T1000 (cell line): ENCODE measurements around the gene ASXL1.
"Not testable (repeated sequence)": the region's sequence is repeated elsewhere in the genome, so short reads cannot be mapped to it uniquely, and the experiment has no call there.

Experiments used
- DNase-seq: peaks from one replicate; lab custom pipeline; 2025; ENCODE audit warnings: mixed read lengths; lab: John Stamatoyannopoulos, UW

ASXL1 gene

DNA sequence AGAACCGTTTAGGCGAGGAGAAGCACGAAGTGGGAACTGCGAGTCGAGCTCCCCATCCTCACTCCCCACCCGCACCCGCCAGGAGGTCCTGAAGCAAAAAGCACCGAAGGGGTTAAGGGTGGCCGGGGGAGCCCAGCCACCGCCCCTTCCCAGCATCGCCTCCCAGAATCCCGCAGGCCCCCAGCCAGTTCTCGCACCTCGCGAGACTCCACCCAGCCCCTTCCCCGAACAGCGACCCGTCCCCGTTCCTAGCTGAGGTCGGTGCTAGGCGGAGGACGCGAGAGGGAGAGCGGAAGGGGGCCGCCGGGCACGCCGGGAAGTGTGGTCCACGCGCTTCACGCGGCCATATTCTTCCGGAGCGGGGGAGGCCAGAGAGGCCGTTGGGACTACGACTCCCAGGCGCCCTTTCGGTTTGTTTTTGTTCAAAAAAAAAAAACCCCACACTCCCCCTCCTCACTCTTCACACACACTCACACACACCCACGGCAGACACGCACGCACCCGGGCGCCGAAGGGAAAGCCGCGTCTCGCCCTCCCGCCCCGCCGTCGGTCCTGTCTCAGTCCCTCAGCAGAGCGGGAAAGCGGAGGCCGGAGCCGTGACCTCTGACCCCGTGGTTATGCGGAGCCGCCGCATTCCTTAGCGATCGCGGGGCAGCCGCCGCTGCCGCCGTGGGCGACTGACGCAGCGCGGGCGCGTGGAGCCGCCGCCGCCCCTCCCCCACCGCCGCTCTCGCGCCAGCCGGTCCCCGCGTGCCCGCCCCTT lies at the start of gene ASXL1:
Gene ASXL1 (plus strand): TSS at position 463 of the 763 bp plus-strand sequence. CDS start 445 bp downstream, outside the sequence.
- DNase-seq, result peak; percentile 84

DNA sequence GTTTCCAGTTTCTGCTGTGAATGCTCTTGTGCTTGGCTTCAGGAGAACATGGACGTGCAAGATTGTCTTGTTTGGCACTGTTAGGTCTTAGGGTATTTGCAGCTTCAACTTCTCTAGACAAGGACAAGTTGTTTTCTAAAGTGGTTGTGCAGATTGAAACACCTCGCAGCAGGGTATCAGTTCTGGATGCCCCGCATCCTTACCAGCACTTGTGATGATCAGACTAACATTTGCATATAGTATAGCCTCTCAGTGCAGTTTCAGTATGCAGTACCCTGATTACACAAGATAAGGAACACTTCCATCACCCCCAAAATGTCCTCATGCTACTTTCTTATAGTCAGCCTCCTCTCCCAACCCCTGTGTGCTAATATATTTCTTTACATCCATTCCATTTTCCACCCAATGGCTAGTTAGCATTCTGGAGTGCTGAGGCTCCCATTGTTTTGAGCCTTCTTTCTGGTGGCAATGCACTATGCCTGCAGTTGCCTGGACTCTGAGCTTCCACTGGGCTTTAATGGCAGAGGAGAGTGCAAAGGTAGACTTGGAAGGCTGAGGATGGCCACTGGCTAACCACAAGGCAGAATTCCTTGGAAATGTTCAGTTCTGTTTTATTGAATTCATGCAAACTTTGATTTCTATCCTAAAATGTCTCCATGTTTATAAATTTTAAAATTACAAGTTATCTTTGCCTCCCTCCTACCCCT lies 45.3 kb upstream of the ASXL1 start:
- no peak for DNase-seq

DNA sequence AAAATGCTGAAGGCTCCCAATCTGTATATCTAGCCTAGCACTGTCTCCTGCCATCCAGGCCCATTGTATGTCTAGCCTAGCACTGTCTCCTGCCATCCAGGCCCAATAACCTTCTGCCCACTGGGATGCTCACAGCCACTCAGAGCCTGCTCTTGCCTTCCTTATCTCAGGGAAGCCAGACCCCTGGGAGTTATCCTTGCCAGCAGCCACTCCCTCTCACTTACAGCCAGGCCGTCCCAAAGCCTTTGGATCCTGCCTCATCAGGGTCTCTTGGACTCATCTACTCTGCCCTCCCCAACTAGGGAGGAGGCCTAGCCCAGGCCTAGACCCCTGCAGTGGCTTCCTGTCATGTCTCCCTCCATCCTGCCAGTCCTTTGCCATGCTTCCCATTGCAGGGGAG lies 43.4 kb upstream of the ASXL1 start:
- no peak for DNase-seq

DNA sequence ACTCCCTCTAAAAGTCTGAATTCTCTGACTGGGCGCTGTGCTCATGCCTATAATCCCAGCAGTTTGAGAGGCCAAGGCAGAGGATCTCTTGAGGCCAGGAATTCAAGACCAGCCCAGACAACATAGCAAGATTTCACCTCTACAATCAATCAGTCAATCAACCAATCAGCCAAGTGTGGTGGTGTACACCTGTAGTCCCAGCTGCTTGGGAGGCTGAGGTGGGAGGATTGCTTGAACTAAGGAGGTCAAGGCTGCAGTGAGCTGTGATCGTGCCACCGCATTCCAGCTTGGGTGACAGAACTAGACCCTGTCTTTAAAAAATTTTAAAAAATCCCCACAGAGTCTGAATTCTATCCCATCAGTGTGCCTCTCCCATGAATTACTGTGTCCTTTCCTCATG lies 42.7 kb upstream of the ASXL1 start:
- no peak for DNase-seq

DNA sequence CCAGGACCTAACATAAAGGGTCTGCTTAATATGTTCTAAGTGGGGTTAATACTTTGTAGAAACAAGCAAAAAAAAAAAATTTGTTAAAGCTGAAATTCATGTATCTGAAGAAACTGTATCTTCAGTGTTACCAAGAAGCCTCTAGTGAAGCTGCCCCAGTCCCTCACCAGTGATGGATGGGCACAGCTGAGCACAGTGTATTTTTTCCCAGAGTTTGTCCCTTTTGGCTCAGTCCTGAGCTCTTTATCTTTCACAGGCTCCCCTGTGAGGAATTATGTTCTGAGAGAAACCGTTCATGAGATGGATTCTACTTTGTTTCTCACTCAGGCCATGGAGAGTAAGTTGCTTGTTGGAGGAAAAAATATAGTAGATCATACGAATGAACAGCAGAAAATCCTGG lies 42.2 kb upstream of the ASXL1 start:
- DNase-seq, result no peak

DNA sequence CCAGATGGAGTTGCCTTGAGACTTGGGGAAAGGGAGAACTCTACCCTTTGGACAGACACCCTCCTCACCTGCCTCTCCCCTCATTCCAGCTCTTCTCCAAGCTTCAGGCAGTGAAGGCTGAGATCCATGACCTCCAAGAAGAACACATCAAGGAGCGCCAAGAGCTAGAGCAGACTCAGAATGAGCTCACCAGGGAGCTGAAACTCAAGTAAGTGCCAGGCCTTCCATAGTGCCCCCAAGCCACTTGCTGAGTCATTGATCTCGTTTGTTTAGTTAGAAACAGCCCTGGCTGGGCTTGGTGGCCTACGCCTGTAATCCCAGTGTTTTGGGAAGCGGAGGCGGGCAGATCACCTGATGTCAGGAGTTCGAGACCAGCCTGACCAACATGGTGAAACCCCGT lies 41.5 kb upstream of the ASXL1 start:
- no peak for DNase-seq

DNA sequence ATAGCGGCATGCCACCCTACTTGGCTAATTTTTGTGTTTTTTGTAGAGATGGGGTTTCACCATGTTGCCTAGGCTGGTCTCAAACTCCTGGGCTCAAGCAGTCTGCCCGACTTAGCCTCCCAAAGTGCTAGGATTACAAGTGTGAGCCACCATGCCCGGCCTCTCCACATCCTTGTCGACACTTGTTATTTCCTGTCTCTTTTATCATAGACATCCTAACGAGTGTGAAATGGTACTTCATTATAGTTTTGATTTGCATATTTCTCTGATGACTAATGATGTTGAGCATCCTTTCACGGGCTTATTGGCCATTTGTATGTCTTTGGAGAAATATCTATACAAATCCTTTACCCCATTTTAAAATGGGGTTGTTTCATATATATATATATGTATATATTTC lies 39.0 kb upstream of the ASXL1 start:
- no peak for DNase-seq

DNA sequence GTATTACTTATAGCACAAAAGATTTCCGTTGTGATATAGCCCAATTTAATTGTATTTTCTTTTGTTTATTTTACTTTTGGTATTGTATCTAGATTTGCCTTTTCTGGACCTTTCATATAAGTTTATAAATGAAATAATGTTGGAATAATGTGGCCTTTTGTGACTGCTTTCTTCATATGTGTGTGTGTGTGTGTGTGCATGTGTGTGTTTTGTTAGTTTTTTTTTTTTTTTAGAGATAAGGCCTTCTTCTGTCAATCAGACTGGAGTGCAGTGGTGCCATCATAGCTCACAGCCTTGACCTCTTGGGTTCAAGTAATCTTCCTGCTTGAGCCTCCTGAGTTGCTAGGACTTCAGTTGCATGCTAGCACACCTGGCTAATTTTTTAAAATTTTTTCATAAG lies 37.8 kb upstream of the ASXL1 start:
- DNase-seq, result no peak

DNA sequence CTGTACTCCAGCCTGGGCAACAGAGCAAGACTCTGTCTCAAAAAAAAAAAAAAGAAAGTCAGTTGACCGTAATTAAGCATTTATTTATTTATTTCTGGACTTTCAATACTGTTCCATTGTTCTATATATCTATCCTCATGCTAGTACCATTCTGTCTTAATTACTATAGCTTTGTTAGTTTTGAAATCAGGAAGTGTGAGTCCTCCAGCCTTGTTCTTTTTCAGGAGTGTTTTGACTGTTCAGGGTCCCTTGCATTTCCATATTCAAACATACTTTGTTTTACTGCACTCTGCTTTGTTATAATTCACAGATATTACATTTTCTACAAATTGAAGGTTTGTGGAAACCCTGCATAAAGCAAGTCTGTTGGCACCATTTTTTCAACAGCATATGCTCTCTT lies 36.7 kb upstream of the ASXL1 start:
- DNase-seq, result no peak

DNA sequence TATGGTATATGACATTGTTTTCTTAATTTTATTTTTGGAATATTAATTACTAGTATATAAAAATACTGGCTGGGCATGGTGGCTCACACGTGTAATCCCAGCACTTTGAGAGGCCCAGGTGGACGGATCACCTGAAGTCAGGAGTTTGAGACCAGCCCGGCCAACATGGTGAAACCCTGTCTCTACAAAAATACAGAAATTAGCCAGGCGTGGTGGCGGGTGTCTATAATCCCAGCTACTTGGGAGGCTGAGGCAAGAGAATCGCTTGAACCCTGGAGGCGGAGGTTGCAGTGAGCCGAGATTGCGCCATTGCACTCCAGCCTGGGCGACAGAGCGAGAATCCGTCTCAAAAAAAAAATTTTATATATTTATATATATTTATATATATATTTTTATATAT lies 35.9 kb upstream of the ASXL1 start:
- not testable (repeated sequence) for DNase-seq

DNA sequence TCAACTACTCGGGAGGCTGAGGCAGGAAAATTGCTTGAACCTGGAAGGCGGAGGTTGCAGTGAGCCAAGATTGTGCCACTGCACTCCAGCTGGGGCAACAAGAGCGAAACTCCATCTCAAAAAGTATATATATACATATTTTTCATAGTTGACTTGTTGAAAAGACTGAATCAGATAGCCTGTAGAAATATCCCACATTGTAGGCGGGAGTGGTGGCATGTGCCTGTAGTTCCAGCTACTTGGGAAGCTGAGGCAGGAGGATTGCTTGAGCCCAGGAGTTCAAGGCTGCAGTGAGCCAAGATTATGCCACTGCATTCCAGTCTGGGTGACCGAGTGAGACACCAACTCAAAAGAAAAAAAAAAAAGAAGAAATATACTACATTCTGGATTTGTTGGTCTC lies 34.4 kb upstream of the ASXL1 start:
- not testable (repeated sequence) for DNase-seq

DNA sequence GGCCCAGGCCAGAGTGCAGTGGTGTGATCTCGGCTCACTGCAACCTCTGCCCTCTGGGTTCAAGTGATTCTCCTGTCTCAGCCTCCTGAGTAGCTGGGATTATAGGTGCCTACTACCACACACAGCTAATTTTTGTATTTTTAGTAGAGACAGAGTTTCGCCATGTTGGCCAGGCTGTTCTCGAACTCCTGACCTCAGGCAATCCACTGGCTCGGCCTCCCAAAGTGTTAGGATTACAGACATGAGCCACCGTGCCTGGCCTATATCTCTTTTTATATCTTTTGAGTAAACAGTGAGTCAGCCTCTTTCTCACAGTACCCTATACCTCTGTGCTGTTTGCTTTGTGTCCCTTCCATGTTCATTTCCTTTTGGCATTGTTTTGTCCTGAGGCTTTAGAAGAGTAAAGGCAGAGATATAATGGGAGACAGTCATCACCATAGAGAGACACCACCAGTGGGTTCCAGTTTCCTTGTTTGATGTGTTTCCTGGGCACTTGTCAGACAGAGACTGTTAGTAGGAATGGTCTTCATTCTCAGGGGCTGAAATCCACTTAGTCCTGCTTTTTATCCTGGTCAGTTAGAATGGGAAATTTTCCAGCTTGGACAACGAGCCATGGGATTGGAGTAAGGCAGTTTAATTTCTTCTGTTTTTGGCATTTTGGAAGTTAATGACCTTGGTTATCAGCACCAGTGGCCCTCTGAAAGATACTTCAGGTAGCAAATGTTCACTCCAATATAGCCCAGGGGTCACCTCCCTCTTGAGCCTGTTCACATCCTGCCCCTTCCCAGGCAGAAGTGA lies 32.2 kb upstream of the ASXL1 start:
- DNase-seq, result no peak

DNA sequence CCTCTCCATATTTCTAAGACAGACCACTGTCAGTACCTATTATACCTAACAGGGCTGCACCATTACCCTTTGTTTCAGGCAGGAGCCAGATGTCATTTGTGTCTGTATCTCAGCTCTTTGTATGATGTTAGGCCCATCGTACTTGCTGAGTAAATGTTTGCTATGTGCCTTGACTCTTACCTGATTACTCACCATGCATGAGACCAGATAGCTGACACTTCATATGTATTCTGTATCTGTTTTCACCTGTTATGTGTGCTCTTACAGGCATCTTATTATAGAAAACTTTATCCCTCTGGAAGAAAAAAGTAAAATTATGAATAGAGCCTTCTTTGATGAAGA lies 31.7 kb upstream of the ASXL1 start:
- no peak for DNase-seq

DNA sequence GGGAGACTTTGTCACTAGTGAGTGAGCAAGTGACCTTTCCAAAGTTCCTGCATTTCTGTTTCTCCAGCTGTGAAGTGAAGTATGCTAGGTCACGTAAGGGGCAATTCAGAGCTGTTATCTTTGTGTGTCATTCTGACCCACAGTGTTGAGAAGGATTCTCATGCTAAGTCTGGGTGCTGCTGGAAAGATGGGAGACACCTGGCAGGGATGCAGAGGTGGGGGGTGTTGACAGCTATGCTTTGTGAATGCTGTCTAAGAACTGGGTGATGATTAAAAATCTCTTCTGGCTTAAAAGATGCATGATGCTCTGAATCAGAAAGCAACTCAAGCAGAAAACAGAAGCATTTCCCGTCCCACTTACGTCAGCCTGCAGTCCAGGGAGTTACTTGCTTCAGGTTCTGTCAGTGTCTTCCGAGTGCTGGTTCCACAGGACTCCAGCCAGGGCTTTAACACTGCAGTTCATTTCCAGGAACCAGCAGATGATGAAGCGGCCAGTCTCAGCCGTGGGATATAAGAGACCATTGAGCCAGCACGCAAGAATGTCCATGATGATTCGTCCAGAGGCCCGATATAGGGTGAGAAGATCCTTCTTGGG lies 30.9 kb upstream of the ASXL1 start:
- DNase-seq, result no peak

DNA sequence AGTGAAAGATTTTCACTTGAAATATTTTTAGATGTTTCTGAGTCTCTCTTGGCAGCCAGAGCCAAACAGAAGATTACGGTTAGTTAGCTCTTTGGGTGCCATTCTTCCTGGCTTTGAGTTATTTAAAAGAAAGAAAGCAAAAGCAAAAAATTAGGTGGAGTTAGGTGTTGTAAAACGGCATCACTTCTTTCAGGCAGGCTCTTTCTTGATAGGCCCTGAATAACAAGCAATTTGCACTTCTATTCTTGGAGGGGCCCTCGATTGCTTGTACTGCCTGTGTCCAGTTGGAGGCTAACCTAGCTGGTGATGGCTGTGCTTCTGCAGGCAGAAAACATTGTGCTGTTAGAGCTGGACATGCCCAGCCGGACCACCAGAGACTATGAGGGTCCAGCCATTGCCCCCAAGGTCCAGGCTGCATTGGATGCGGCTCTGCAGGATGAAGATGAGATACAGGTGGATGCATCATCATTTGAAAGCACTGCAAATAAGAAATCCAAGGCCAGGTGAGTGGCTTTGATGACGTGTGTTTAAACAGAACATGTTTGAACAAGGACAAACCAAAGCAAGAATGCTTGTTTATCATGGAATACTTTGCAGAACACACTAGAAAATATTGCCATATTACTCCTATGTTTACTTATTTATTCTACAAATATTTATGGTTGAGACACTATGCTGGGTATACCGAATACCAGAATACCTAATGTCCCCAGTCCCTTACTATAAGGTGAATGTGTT lies 28.1 kb upstream of the ASXL1 start:
- no peak for DNase-seq

DNA sequence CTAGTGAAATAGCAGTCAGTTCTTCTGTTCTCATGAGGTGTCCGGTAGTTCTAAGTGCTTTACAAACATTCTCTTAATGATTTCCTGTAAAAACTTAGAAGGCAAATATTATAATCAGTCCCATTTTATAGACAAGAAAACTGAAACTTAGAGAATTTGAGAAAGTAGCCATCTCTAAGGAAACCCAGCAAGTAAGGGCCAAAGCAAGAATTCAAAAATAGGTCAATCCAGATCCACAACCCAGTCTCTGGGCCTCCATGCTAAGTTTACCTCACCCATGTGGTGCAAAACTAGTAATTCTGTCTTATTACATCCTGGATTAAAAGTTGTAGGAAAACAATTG lies 27.6 kb upstream of the ASXL1 start:
- DNase-seq, result no peak

DNA sequence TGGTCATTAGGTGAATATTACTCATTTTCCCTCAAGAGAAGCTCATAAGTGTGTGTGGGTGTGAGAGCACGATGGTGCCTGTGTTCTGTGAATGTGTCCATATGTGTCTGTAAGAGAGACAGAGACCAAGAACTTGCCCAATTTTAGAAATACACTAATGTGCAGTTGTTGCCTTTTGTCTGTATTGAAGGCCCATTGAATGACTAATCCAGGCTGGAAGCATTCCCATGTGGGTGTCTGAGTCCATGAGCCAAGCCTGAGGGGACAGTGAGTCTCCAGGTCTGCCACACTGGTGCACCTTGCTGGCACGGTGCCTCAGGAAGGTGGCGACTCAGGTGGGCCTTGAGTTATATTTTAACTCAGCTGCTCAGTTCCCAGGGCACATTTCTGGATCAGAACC lies 25.5 kb upstream of the ASXL1 start:
- no peak for DNase-seq

DNA sequence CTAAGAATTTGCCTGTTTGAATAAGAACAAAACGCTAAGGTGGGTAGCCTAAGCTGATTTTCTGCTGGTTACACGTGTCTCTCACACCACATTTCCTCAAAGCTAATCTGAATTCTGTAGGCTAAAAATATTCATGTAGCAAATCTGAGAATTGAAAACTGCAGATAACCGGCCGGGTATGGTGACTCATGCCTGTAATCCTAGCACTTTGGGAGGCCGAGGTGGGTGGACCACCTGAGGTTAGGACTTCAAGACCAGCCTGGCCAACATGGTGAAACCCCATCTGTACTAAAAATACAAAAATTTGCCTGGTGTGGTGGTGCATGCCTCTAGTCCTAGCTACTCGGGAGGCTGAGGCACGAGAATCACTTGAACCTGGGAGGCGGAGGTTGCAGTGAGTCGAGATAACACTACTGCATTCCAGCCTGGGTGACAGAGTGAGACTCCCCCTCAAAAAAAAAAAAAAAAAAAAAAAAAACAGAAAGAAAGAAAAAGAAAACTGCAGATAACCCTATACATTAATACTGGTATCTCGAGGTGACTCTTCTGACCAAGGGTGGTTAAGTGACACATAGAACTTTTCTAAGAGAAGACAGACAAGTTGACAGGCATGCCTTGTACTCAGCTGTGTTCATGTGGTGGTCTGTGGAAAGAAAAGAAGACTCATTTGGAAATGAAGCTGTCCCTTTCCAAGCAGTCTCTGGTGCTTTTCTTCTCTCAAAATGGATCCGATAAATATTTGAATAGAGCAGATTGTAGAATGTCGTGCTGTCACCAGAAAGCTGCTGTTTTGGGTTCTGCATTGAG lies 24.7 kb upstream of the ASXL1 start:
- no peak for DNase-seq

DNA sequence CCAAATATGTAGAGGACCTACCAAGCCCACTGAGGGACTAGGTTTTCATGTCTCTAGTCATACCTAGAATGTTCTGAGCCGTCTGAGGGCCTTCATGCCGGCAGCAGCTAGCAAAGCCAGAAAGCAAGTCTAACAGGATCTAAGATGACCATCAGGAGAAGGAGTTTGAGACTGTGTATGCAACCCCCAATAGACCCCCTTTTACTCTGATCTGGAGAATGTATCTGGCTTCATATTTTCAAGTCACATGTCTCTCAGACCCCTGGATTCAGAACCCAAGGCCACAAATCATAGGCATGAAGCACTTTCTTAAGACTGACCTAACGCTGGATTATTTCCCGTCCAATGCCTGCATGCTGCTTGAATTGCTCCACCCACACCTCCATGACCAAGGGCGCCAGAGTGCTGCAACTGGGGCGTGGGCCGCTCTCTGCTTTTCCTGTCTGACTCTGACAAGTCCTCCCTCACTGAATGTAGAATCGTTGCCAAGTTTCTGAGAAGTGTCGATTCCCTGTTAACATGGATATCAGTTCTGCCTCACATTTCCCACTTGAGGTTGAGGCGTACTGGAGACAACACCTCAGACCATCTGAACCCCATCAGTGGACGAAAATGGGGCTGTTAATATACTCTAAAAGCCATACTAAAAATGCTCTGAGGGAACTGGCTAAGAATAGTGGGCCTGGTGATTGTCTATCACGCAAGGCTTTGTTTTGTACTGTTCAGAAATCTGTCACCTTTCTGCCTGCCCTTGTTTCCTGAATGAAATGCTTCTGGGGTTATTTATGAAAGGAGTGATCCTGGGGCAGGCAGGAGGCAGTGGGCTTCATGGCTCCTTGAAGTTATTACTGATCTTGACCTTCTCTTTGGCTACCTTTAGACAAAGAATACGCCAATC lies 23.9 kb upstream of the ASXL1 start:
- DNase-seq, result no peak

DNA sequence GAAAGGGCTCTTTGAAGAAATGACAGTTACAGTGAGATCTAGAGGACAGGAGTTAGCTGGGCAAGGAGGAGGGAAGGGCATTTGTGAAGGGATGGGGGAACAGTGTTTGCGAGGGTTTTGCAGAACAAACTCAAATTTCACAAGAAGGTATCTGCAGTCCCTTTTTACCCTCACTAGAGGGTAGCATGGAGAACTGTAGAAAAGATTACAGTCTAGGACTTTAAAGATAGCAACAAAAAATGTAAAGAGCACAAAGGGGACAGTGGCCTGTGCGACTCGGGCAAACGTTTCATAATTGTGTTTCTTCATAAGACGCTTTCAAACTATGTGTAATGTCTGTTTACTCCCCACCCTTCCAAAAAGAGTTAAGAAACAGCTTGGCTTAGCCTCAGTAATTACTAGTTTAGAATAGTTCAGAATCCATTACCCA lies 21.2 kb upstream of the ASXL1 start:
- DNase-seq, result no peak
